HCT116 (cell line): Measurements from ENCODE around the gene CCL24.
"Not testable (repeated sequence)": the region's sequence is repeated elsewhere in the genome, so short reads cannot be mapped to it uniquely, and the experiment has no call there.

Experiments
- EZH2 ChIP-seq: fragments of 200-600 bp; sonication (generic); IDR thresholded peaks from 2 replicates; pipeline ENCODE4 v1.6.1; 2017; ENCODE audit warnings: antibody characterized with exemption, mixed run types
- SP1 ChIP-seq: IDR thresholded peaks from 2 replicates; pipeline ENCODE4 v1.6.1; 2012; ENCODE audit warnings: low read depth

- TF ChIP-seq EZH2, SP1: not testable (repeated sequence)
Observed at GRCh38 chr7:75779516-75779915, 34.1 kb downstream of the CCL24 start.
